ENCODE results near the gene SNX10. TPM values are rescaled to one million over a fixed set of nuclear protein-coding genes. Genes with fewer than 3 reads are reported as not detected.
A peak's percentile ranks its signal among the peaks of the same experiment; 100 is the strongest.

The SNX10 gene
- polyA plus RNA-seq, 1 donor (not counting 4 experiments of a cell fraction or from before 2014, with no cell fraction given), result 7.0 TPM

DNA sequence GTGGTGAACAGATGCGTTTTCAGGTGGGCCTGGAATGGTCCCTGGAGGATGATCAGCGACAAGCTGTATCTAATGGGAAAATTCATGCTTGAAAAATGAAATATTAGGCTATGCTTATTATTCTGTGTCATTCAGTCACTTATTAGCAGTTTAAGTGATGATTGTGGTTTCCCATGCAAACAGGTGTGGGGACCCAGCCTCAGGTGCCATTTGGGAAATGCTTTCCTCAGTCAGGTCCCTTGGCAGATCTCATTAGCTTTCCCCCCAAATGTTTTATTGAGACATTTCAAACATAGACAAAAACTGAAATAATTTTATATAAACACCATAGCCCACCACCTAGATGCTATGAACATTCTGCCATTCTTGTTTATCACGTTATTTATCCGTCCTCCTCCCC is 411 bp upstream of the SNX10 start:
- TF ChIP-seq CTCF (optimal IDR thresholded peaks at IDR 0.05 in 1 of 3, IDR thresholded peaks at IDR 0.05 in 1 of 3, conservative IDR thresholded peaks at IDR 0.05 in 1 of 3; ENCODE audit: extremely low read depth in 1 of 3, insufficient read depth in 2 of 3, low read length in 3 of 3), result no peak
- no peak for TF ChIP-seq EZH2 (IDR thresholded peaks at IDR 0.05; ENCODE audit: low read length)
- Histone ChIP-seq H3K36me3 (ENCODE audit: control insufficient read depth in 2 of 2, extremely low read depth in 1 of 2, insufficient read depth in 2 of 2, low read length in 2 of 2) (no peaks in the 10 kb centered on the region), H3K9me3 (ENCODE audit: control insufficient read depth, low read depth, low read length) (no peaks in the 10 kb centered on the region), H4K20me1 (ENCODE audit: control insufficient read depth, extremely low read depth, insufficient read depth, low read length) (no peaks in the 10 kb centered on the region), H3K4me1 (ENCODE audit: control insufficient read depth, extremely low read depth, insufficient read depth, low read length) (peaks cover 3% of the 10 kb centered on the region), H3K4me2 (ENCODE audit: control insufficient read depth, extremely low read depth, insufficient read depth, low read depth, low read length) (peak overlapping the region; percentile 80), H3K79me2 (ENCODE audit: control insufficient read depth, insufficient read depth, low read length) (no peaks in the 10 kb centered on the region), H3K9me1 (ENCODE audit: control insufficient read depth, extremely low read depth, insufficient read depth, low read length) (no peaks in the 10 kb centered on the region), H3K4me3 (ENCODE audit: control insufficient read depth in 2 of 3, extremely low read depth in 1 of 3, insufficient read depth in 2 of 3, low read depth in 1 of 3, low read length in 3 of 3) (peak overlapping the region; percentile 48 to 70 (median 70)), H3K27me3 (ENCODE audit: control insufficient read depth, extremely low read depth, insufficient read depth, low read length) (no peaks in the 10 kb centered on the region), H3K9ac (ENCODE audit: control insufficient read depth, extremely low read depth, insufficient read depth, low read length) (no peak overlapping the region), H2AFZ (ENCODE audit: control insufficient read depth, low read length) (peak overlapping the region; percentile 90), H3K27ac (ENCODE audit: control insufficient read depth, insufficient read depth, low read length) (no peak overlapping the region)
- DNase-seq (ENCODE audit: low read depth, low spot score) (no peak), FAIRE-seq (no peak)
- dilution Hi-C loops (cut with MboI; ENCODE audit: extremely low pct_ligation_motif_present, low sequenced_read_pairs), result no loop called here

DNA sequence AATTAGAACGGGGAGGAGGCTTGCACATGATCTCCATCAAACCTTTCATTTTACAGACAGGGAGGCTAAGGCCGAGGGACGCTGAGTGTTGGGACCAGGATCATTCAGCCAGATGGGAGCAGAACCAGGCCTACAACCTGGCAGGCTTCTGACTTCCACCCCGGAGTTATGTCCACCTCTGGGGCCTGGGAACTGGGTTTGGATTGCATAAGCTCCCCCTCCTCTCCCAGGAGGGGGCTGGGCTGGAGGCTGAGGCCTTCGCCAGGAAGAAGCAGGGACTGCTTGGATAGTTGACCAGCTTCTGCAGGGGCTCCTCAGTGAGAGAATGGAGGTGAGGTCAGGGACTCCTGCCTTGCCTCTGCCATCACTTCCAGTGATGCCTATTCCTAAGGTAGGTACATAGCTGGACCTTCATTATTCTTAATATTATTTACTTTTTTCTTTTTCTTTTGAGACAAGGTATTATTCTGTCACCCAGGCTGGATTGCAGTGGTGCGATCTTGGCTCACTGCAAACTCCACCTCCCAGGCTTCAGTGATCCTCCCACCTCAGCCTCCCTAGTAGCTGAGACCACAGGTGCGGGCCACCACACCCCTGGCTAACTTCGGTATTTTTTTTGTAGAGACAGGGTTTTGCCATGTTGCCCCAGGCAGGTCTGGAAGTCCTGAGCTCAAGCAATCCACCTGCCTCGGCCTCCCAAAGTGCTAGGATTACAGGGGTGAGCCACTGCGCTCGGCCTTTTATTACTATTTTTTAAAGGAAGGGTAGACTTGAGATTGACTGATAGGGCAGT is 1.3 kb downstream of the SNX10 start:
- Histone ChIP-seq H3K79me2 (ENCODE audit: control insufficient read depth, insufficient read depth, low read length) (no peaks in the 10 kb centered on the region), H3K36me3 (ENCODE audit: control insufficient read depth in 2 of 2, extremely low read depth in 1 of 2, insufficient read depth in 2 of 2, low read length in 2 of 2) (no peaks in the 10 kb centered on the region), H3K27ac (ENCODE audit: control insufficient read depth, insufficient read depth, low read length) (no peak overlapping the region), H3K4me3 (ENCODE audit: control insufficient read depth in 2 of 3, extremely low read depth in 1 of 3, insufficient read depth in 2 of 3, low read depth in 1 of 3, low read length in 3 of 3) (no peak overlapping the region), H3K9me3 (ENCODE audit: control insufficient read depth, low read depth, low read length) (no peaks in the 10 kb centered on the region), H3K4me2 (ENCODE audit: control insufficient read depth, extremely low read depth, insufficient read depth, low read depth, low read length) (peak overlapping the region; percentile 80), H3K9ac (ENCODE audit: control insufficient read depth, extremely low read depth, insufficient read depth, low read length) (no peak overlapping the region), H3K4me1 (ENCODE audit: control insufficient read depth, extremely low read depth, insufficient read depth, low read length) (peaks cover 3% of the 10 kb centered on the region), H3K27me3 (ENCODE audit: control insufficient read depth, extremely low read depth, insufficient read depth, low read length) (no peaks in the 10 kb centered on the region), H2AFZ (ENCODE audit: control insufficient read depth, low read length) (no peak overlapping the region), H3K9me1 (ENCODE audit: control insufficient read depth, extremely low read depth, insufficient read depth, low read length) (no peaks in the 10 kb centered on the region), H4K20me1 (ENCODE audit: control insufficient read depth, extremely low read depth, insufficient read depth, low read length) (no peaks in the 10 kb centered on the region)
- FAIRE-seq (no peak), DNase-seq (ENCODE audit: low read depth, low spot score) (no peak)
- TF ChIP-seq CTCF (optimal IDR thresholded peaks at IDR 0.05 in 1 of 3, IDR thresholded peaks at IDR 0.05 in 1 of 3, conservative IDR thresholded peaks at IDR 0.05 in 1 of 3; ENCODE audit: extremely low read depth in 1 of 3, insufficient read depth in 2 of 3, low read length in 3 of 3) (no peak), EZH2 (IDR thresholded peaks at IDR 0.05; ENCODE audit: low read length) (no peak)
- dilution Hi-C loops (cut with MboI; ENCODE audit: extremely low pct_ligation_motif_present, low sequenced_read_pairs), result no loop called here

Measured in keratinocyte (primary cell).